Endodermal cell (in vitro differentiated cells): Measurements from ENCODE around the gene ADAM15. TPM values are rescaled to one million over a fixed set of nuclear protein-coding genes. Genes with fewer than 3 reads are reported as not detected.

ENCODE experiments used
- DNase-seq: peaks from one replicate; pipeline ENCODE4 v3.0.0-alpha.2; 2017
- H3K27ac ChIP-seq: 2 replicates; pipeline ENCODE4 v1.5.1; 2013; ENCODE audit warnings: mild to moderate bottlenecking, low read depth, low read length, moderate library complexity
- H3K27me3 ChIP-seq: 2 replicates; pipeline ENCODE4 v1.6.1; 2013; ENCODE audit warnings: mild to moderate bottlenecking, low read length, moderate library complexity; ENCODE audit not compliant: insufficient read depth, control insufficient read depth, poor library complexity, severe bottlenecking
- H3K36me3 ChIP-seq: 2 replicates; pipeline ENCODE4 v1.7.0; 2013; ENCODE audit warnings: mild to moderate bottlenecking, low read length, moderate library complexity; ENCODE audit not compliant: control insufficient read depth, insufficient read depth
- H3K4me1 ChIP-seq: one replicate; pipeline ENCODE4 v1.7.0; 2013; ENCODE audit warnings: low read length; ENCODE audit not compliant: control insufficient read depth, insufficient read depth
- H3K4me3 ChIP-seq: 2 replicates; pipeline ENCODE4 v1.5.1; 2013; ENCODE audit warnings: mild to moderate bottlenecking, low read length, moderate library complexity
- H3K9ac ChIP-seq: 2 replicates; pipeline ENCODE4 v1.6.1; 2013; ENCODE audit warnings: mild to moderate bottlenecking, low read length, moderate library complexity; ENCODE audit not compliant: poor library complexity, severe bottlenecking; ENCODE audit errors: extremely low read depth
- H3K9me3 ChIP-seq: 2 replicates; pipeline ENCODE4 v1.6.1; 2013; ENCODE audit warnings: mild to moderate bottlenecking, low read length, moderate library complexity; ENCODE audit not compliant: control insufficient read depth
- H3K27ac Mint-ChIP-seq: 2 replicates; pipeline ENCODE4 v1.8.0; 2020; ENCODE audit warnings: mixed read lengths
- H3K27me3 Mint-ChIP-seq: 2 replicates; pipeline ENCODE4 v1.8.0; 2021; ENCODE audit warnings: mild to moderate bottlenecking, mixed read lengths; ENCODE audit not compliant: insufficient read depth
- H3K36me3 Mint-ChIP-seq: 2 replicates; pipeline ENCODE4 v1.8.0; 2020; ENCODE audit warnings: low read depth, mixed read lengths
- H3K4me1 Mint-ChIP-seq: 2 replicates; pipeline ENCODE4 v1.8.0; 2020; ENCODE audit warnings: mixed read lengths
- H3K4me3 Mint-ChIP-seq: 2 replicates; pipeline ENCODE4 v1.8.0; 2020; ENCODE audit warnings: mild to moderate bottlenecking, moderate library complexity, mixed read lengths
- H3K9me3 Mint-ChIP-seq: 2 replicates; pipeline ENCODE4 v1.8.0; 2020; ENCODE audit warnings: mild to moderate bottlenecking, mixed read lengths
- WGBS, 2 experiments: methylation state at CpG; one replicate each; pipeline versions ENCODE4 v1.1.5 to v1.1.7; 2013; ENCODE audit warnings: missing lambda C conversion rate in 2 of 2, mixed read lengths in 1 of 2; ENCODE audit not compliant: insufficient coverage in 1 of 2, insufficient read length in 1 of 2; 5-methylcytosine and 5-hydroxymethylcytosine counted together
- long read RNA-seq, 4 experiments: library from polyadenylated mRNA in 2 of 4; library from RNA in 1 of 4; library from capped mRNA in 1 of 4; stranded (forward) in 3 of 4; unstranded in 1 of 4; transcript quantifications; one replicate each; pipeline ENCODE4 v2.0.0, GENCODE V29; 2020 to 2021; ENCODE audit warnings: inconsistent platforms in 1 of 4
- polyA plus RNA-seq, 2 experiments: library from polyadenylated mRNA; stranded (reverse); fragments of 50-300 nt; gene quantifications; one replicate each; pipeline ENCODE4 v1.2.3, GENCODE V29; 2013
- total RNA-seq, 2 donors: library from RNA; stranded (reverse); fragmentation: NEBNext Ultra II Directional in 1 of 2; extraction: Animal tissue kit (Norgen Biotek cat#: 25700) in 1 of 2; gene quantifications; 2 replicates in 1 of 2; 3 replicates in 1 of 2; pipeline ENCODE4 v1.2.1, GENCODE V29; 2021
- TF ChIP-seq, protein P1 (sequence below): fragments of 200-600 bp; sonication (generic); conservative IDR thresholded peaks from 2 replicates; pipeline ENCODE4 v1.5.0; 2021; ENCODE audit warnings: antibody characterized with exemption, mild to moderate bottlenecking

Gene ADAM15, protein sequence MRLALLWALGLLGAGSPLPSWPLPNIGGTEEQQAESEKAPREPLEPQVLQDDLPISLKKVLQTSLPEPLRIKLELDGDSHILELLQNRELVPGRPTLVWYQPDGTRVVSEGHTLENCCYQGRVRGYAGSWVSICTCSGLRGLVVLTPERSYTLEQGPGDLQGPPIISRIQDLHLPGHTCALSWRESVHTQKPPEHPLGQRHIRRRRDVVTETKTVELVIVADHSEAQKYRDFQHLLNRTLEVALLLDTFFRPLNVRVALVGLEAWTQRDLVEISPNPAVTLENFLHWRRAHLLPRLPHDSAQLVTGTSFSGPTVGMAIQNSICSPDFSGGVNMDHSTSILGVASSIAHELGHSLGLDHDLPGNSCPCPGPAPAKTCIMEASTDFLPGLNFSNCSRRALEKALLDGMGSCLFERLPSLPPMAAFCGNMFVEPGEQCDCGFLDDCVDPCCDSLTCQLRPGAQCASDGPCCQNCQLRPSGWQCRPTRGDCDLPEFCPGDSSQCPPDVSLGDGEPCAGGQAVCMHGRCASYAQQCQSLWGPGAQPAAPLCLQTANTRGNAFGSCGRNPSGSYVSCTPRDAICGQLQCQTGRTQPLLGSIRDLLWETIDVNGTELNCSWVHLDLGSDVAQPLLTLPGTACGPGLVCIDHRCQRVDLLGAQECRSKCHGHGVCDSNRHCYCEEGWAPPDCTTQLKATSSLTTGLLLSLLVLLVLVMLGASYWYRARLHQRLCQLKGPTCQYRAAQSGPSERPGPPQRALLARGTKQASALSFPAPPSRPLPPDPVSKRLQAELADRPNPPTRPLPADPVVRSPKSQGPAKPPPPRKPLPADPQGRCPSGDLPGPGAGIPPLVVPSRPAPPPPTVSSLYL
- total RNA-seq = 10 to 100 TPM; 13.4 to 16.5 TPM
- 26.5 TPM for polyA plus RNA-seq (2013, experiment 1 of 2)
- polyA plus RNA-seq (2013, experiment 2 of 2) = 27.3 TPM
- long read RNA-seq, experiment 1, partial matches to known transcripts = 1 of 7 reads
- long read RNA-seq, experiment 1, other reads (novel, unspliced or antisense) = 3 of 7 reads
- long read RNA-seq, experiment 2, transcript ADAM15-201 (21 exons, 2,799 nt) = major isoform, 7 of 21 reads
- long read RNA-seq, experiment 2, partial matches to known transcripts = 2 of 21 reads
- long read RNA-seq, experiment 2, other reads (novel, unspliced or antisense) = 5 of 21 reads
- long read RNA-seq, experiment 3, transcript ADAM15-205 (20 exons, 2,732 nt) = major isoform, 10 of 22 reads
- long read RNA-seq, experiment 3, partial matches to known transcripts = 2 of 22 reads
- long read RNA-seq, experiment 3, other reads (novel, unspliced or antisense) = 2 of 22 reads
- long read RNA-seq, experiment 4 = 0 reads

DNA sequence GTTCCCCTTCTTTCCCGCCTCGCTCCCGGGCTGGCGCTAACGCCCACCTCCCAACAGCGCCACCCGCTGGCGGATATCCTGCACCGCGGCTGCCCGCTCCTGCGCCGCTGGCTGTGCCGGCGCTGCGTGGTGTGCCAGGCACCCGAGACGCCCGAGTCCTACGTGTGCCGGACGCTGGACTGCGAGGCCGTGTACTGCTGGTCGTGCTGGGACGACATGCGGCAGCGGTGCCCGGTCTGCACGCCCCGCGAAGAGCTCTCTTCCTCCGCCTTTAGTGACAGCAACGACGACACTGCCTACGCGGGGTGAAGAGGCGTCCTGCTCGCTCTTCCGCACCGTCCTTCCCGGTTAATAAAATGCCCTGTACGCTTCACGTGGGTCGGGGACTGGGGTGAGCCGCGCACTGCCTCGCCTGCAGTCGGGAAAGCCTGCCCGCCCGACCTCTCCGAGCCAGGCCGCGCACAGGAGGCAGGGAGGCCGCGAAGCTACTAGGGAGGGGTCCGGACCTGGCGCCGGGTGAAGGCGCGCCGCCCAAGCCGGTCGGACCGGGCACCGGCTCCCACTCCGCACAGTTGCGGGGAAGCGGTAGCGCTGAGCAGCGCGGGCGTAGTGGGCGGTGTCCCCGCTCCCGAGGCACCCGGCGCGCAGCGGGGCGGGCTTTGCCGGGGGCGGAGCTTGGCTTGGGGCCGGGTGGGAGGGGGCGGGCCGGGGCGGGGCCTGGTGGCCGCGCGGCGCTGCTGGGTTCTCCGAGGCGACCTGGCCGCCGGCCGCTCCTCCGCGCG, at the start of gene ADAM15:
TSS of gene ADAM15 (plus strand) at position 757 of the 782 bp plus-strand sequence. CDS start 71 bp downstream, outside the sequence.
- Histone ChIP-seq H3K27me3 (peaks cover 28% of the 10 kb centered on the region), H3K9ac (no peak within 1 kb of the TSS), H3K9me3 (no peaks in the 10 kb centered on the region), H3K36me3 (no peaks in the 10 kb centered on the region), H3K4me1 (no peaks in the 10 kb centered on the region), H3K27ac (peak within 1 kb of the TSS; percentile 81), H3K4me3 (peak within 1 kb of the TSS; percentile 87)
- Mint-ChIP-seq H3K36me3 (no peaks in the 10 kb centered on the region), H3K4me3 (peak within 1 kb of the TSS; percentile 63), H3K9me3 (no peaks in the 10 kb centered on the region), H3K27ac (peak within 1 kb of the TSS; percentile 83), H3K27me3 (peaks cover 21% of the 10 kb centered on the region), H3K4me1 (peaks cover 9% of the 10 kb centered on the region)
- peak; percentile 95 for DNase-seq
- WGBS, 2 experiments = 0 to 1% methylated on average over 20 to 99 of the region's 99 CpGs
- TF ChIP-seq, protein P1, sequence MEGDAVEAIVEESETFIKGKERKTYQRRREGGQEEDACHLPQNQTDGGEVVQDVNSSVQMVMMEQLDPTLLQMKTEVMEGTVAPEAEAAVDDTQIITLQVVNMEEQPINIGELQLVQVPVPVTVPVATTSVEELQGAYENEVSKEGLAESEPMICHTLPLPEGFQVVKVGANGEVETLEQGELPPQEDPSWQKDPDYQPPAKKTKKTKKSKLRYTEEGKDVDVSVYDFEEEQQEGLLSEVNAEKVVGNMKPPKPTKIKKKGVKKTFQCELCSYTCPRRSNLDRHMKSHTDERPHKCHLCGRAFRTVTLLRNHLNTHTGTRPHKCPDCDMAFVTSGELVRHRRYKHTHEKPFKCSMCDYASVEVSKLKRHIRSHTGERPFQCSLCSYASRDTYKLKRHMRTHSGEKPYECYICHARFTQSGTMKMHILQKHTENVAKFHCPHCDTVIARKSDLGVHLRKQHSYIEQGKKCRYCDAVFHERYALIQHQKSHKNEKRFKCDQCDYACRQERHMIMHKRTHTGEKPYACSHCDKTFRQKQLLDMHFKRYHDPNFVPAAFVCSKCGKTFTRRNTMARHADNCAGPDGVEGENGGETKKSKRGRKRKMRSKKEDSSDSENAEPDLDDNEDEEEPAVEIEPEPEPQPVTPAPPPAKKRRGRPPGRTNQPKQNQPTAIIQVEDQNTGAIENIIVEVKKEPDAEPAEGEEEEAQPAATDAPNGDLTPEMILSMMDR = peak; percentile 99

DNA sequence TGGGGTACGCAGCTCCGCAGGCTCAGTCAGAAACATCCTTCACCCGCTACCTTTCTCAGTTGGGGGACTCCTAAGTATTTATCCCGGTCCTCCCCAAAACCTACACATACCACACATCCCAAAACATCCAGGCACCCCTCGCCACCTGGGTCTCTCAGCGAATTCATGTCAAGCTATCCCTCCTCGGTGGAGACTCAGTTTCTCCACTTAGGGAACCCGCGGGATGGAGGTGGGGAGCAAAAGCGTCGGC, 49.8 kb upstream of the ADAM15 start:
- Histone ChIP-seq H3K27me3 (no peaks in the 10 kb centered on the region), H3K36me3 (no peaks in the 10 kb centered on the region), H3K4me1 (peaks cover 9% of the 10 kb centered on the region), H3K27ac (peak overlapping the region; percentile 91), H3K4me3 (peak overlapping the region; percentile 86), H3K9ac (peak overlapping the region; percentile 57), H3K9me3 (no peaks in the 10 kb centered on the region)
- 0 to 2% methylated on average over 6 to 11 of the region's 11 CpGs for WGBS, 2 experiments
- Mint-ChIP-seq H3K4me1 (peaks cover 14% of the 10 kb centered on the region), H3K9me3 (no peaks in the 10 kb centered on the region), H3K27me3 (peaks cover 6% of the 10 kb centered on the region), H3K4me3 (peak overlapping the region; percentile 93), H3K27ac (peak overlapping the region; percentile 35), H3K36me3 (no peaks in the 10 kb centered on the region)
- DNase-seq = no peak
- TF ChIP-seq, protein P1 = no peak
